Endothelial cell of umbilical vein (primary cell): ENCODE data around the gene MTERF4.

Source experiments
- CTCF ChIP-seq, 2 donors: IDR thresholded peaks; 1 replicate in 1 of 2; 2 replicates in 1 of 2; pipeline ENCODE4 v1.5.1; 2011; ENCODE audit warnings: low read length in 2 of 2, mild to moderate bottlenecking in 2 of 2, moderate library complexity in 2 of 2, control low read depth in 1 of 2, inconsistent platforms in 1 of 2, low read depth in 1 of 2; ENCODE audit not compliant: insufficient read depth in 1 of 2; ENCODE audit errors: extremely low read depth in 1 of 2
- EZH2 ChIP-seq: IDR thresholded peaks from 2 replicates; pipeline ENCODE4 v1.6.1; 2012; ENCODE audit warnings: borderline replicate concordance, low read depth, mild to moderate bottlenecking, moderate library complexity, low read length, inconsistent platforms; ENCODE audit not compliant: severe bottlenecking
- FOS ChIP-seq: IDR thresholded peaks from 2 replicates; pipeline ENCODE4 v1.6.1; 2011; ENCODE audit warnings: mild to moderate bottlenecking, low read length, moderate library complexity, borderline replicate concordance; ENCODE audit not compliant: insufficient read depth
- GATA2 ChIP-seq: IDR thresholded peaks from 2 replicates; pipeline ENCODE4 v1.7.0; 2011; ENCODE audit warnings: low read depth, mild to moderate bottlenecking, moderate library complexity, mixed read lengths, low read length; ENCODE audit not compliant: insufficient read length, insufficient read depth
- MAX ChIP-seq: IDR thresholded peaks from 2 replicates; pipeline ENCODE4 v1.6.1; 2011; ENCODE audit not compliant: insufficient read depth, insufficient read length
- MYC ChIP-seq: IDR thresholded peaks from one replicate; pipeline ENCODE4 v1.6.1; 2011; ENCODE audit warnings: mild to moderate bottlenecking, low read depth, low read length
- POLR2A ChIP-seq: IDR thresholded peaks from 2 replicates; pipeline ENCODE4 v1.6.1; 2012; ENCODE audit warnings: low read depth, mild to moderate bottlenecking, control low read depth, low read length
- POLR2AphosphoS5 ChIP-seq: IDR thresholded peaks from 2 replicates; pipeline ENCODE4 v1.6.1; 2012; ENCODE audit warnings: low read depth, mild to moderate bottlenecking, control low read depth, low read length, moderate library complexity; ENCODE audit not compliant: insufficient read depth

GRCh38 chr2:241149925-241150659 is 48.0 kb upstream of the MTERF4 start, which contains the start of gene PPP1R7:
- TF ChIP-seq POLR2A (peak; percentile 74), CTCF (IDR thresholded peaks at IDR 0.05; ENCODE audit: extremely low read depth in 1 of 2, insufficient read depth in 1 of 2, low read depth in 1 of 2, low read length in 2 of 2) (peak in 1 of 2 donors; percentile 16), EZH2 (no peak), POLR2AphosphoS5 (peak; percentile 67), MAX (peak; percentile 30), MYC (no peak), FOS (no peak), GATA2 (no peak)
